ENCODE data around the gene CNNM1.

GRCh38 chr10:99341248-99341647, 12.1 kb downstream of the CNNM1 start:
- TF ChIP-seq ATF6 (CRISPR knock-in tag; IDR thresholded peaks at IDR 0.05) (no peak), CTCF (IDR thresholded peaks at IDR 0.05) (no peak)
